A549 (cell line): ENCODE measurements around the gene NFATC3. TPM values are rescaled to one million over a fixed set of nuclear protein-coding genes. Genes with fewer than 3 reads are reported as not detected.

Source experiments
- ATAC-seq, 2 experiments: fragments of 200-7000 bp in 1 of 2; fragments of >200 bp in 1 of 2; cut with Nextera tagmentation in 1 of 2; cut with Tn5 transposase in 1 of 2; 3 replicates each; pipeline versions ENCODE4 v1.8.0 to v1.9.1; 2018 to 2020; ENCODE audit warnings: mild to moderate bottlenecking in 1 of 2, moderate library complexity in 1 of 2
- CTCF ChIA-PET: fragments of 300-600 bp; sonication (Branson Sonifier 250); formaldehyde crosslinking; extraction: SDS; loops from one replicate; lab custom pipeline; 2021; ENCODE audit warnings: antibody characterized with exemption, inconsistent platforms; lab: Yijun Ruan, JAX
- POLR2A ChIA-PET: fragments of 350-600 bp; formaldehyde crosslinking; extraction: SDS; loops from one replicate; lab custom pipeline; 2021; ENCODE audit warnings: antibody characterized with exemption, inconsistent platforms; lab: Yijun Ruan, JAX
- DNase-seq, 2 experiments: peaks; one replicate each; pipeline versions ENCODE4 v3.0.0 to v3.0.0-alpha.2; 2011 to 2016; ENCODE audit warnings: low read depth in 1 of 2, low spot score in 1 of 2
- FAIRE-seq: peaks from 2 replicates; lab custom pipeline; 2011; peaks lifted over from hg19 to GRCh38; lab: Jason Lieb, UNC
- H3K27ac ChIP-seq, 2 experiments: fragments of >200 bp; sonication (Bioruptor Twin); formaldehyde crosslinking; 3 replicates each; pipeline ENCODE4 v1.5.1; 2016 to 2017
- H3K4me1 ChIP-seq: fragments of >200 bp; sonication (Bioruptor Twin); formaldehyde crosslinking; 3 replicates; pipeline ENCODE4 v1.6.1; 2016
- H3K4me2 ChIP-seq: fragments of >200 bp; sonication (Bioruptor Twin); formaldehyde crosslinking; 3 replicates; pipeline ENCODE4 v1.6.1; 2016
- H3K4me3 ChIP-seq: fragments of >200 bp; sonication (Bioruptor Twin); formaldehyde crosslinking; 3 replicates; pipeline ENCODE4 v1.5.1; 2016
- H3K9me3 ChIP-seq: fragments of >200 bp; sonication (Bioruptor Twin); formaldehyde crosslinking; 3 replicates; pipeline ENCODE4 v1.6.1; 2016
- CBX2 ChIP-seq: fragments of 200-600 bp; sonication (generic); IDR thresholded peaks from 2 replicates; pipeline ENCODE4 v1.6.1; 2016; ENCODE audit warnings: low read depth, mild to moderate bottlenecking, borderline replicate concordance
- CHD4 ChIP-seq: fragments of 200-600 bp; sonication (generic); IDR thresholded peaks from 2 replicates; pipeline ENCODE4 v1.6.1; 2016; ENCODE audit warnings: antibody characterized with exemption, mild to moderate bottlenecking, borderline replicate concordance
- ESRRA ChIP-seq: fragments of 150-350 bp; IDR thresholded peaks from 2 replicates; pipeline ENCODE4 v1.6.1; 2014; ENCODE audit warnings: mild to moderate bottlenecking, low read length, borderline replicate concordance
- HDAC2 ChIP-seq: fragments of 200-600 bp; sonication (generic); IDR thresholded peaks from 2 replicates; pipeline ENCODE4 v1.6.1; 2016
- HEYL ChIP-seq: fragments of 250-450 bp; sonication (Bioruptor Pico); IDR thresholded peaks from 2 replicates; pipeline ENCODE4 v1.8.0; 2021; ENCODE audit warnings: mild to moderate bottlenecking, moderate library complexity
- HOXA7 ChIP-seq: fragments of 250-450 bp; sonication (Bioruptor Pico); IDR thresholded peaks from 2 replicates; pipeline ENCODE4 v1.5.0; 2020; ENCODE audit warnings: mild to moderate bottlenecking, moderate library complexity
- HOXB13 ChIP-seq: fragments of 250-450 bp; sonication (Bioruptor Pico); IDR thresholded peaks from 2 replicates; pipeline ENCODE4 v1.5.0; 2020; ENCODE audit warnings: low read depth, mild to moderate bottlenecking, moderate library complexity
- HOXB5 ChIP-seq: fragments of 250-450 bp; sonication (Bioruptor Pico); IDR thresholded peaks from 2 replicates; pipeline ENCODE4 v1.5.0; 2020; ENCODE audit warnings: mild to moderate bottlenecking, moderate library complexity
- JUN ChIP-seq, 2 experiments: fragments of >200 bp; sonication (Bioruptor Twin); formaldehyde crosslinking; IDR thresholded peaks; 2 replicates in 1 of 2; 3 replicates in 1 of 2; pipeline ENCODE4 v1.6.1; 2016 to 2017
- KDM5A ChIP-seq: fragments of 200-600 bp; sonication (generic); IDR thresholded peaks from 2 replicates; pipeline ENCODE4 v1.6.1; 2016; ENCODE audit warnings: antibody characterized with exemption, mild to moderate bottlenecking
- MAZ ChIP-seq: fragments of 150-350 bp; IDR thresholded peaks from 2 replicates; pipeline ENCODE4 v1.6.1; 2014; ENCODE audit warnings: antibody characterized with exemption, low read depth, low read length, borderline replicate concordance
- NPAS2 ChIP-seq: fragments of 250-450 bp; sonication (Bioruptor Pico); IDR thresholded peaks from 2 replicates; pipeline ENCODE4 v1.8.0; 2022; ENCODE audit warnings: mild to moderate bottlenecking, moderate library complexity, borderline replicate concordance
- PHF8 ChIP-seq: fragments of 200-600 bp; sonication (generic); IDR thresholded peaks from 2 replicates; pipeline ENCODE4 v1.6.1; 2016; ENCODE audit warnings: low read depth, mild to moderate bottlenecking, antibody characterized with exemption, moderate library complexity, borderline replicate concordance
- RARB ChIP-seq: fragments of 250-450 bp; sonication (Bioruptor Pico); IDR thresholded peaks from 2 replicates; pipeline ENCODE4 v1.8.0; 2021; ENCODE audit warnings: mild to moderate bottlenecking, moderate library complexity
- SMC3 ChIP-seq: fragments of >200 bp; sonication (Bioruptor Twin); formaldehyde crosslinking; IDR thresholded peaks from 3 replicates; pipeline ENCODE4 v1.6.1; 2018; ENCODE audit warnings: inconsistent platforms
- SREBF2 ChIP-seq: fragments of 450-650 bp; IDR thresholded peaks from 2 replicates; pipeline ENCODE4 v1.6.1; 2014; ENCODE audit warnings: mild to moderate bottlenecking, moderate library complexity
- TFCP2L1 ChIP-seq: fragments of 250-450 bp; sonication (Bioruptor Pico); IDR thresholded peaks from 2 replicates; pipeline ENCODE4 v1.5.0; 2021; ENCODE audit warnings: mild to moderate bottlenecking
- ZFP36 ChIP-seq: fragments of 450-650 bp; IDR thresholded peaks from 2 replicates; pipeline ENCODE4 v1.6.1; 2014; ENCODE audit warnings: borderline replicate concordance; ENCODE audit not compliant: partially characterized antibody
- ZNF302 ChIP-seq: fragments of 250-450 bp; sonication (Bioruptor Pico); IDR thresholded peaks from 2 replicates; pipeline ENCODE4 v1.9.0; 2021; ENCODE audit warnings: inconsistent platforms, mild to moderate bottlenecking, moderate library complexity
- ZSCAN20 ChIP-seq: fragments of 250-450 bp; sonication (Bioruptor Pico); IDR thresholded peaks from 2 replicates; pipeline ENCODE4 v1.8.0; 2022; ENCODE audit warnings: mild to moderate bottlenecking, moderate library complexity
- WGBS: methylation state at CpG from one replicate; pipeline ENCODE4 v1.1.6; 2017; ENCODE audit errors: missing lambda C conversion rate; 5-methylcytosine and 5-hydroxymethylcytosine counted together
- polyA plus RNA-seq, 4 experiments: library from polyadenylated mRNA; depleted of rRNA in 3 of 4; stranded (reverse); fragments of >200 nt; fragmentation: RNase III in 1 of 4; extraction: RNeasy Plus Mini Kit Qiagen cat#74134 plus additional on column Dnase treatment in 1 of 4; gene quantifications; 2 replicates in 3 of 4; 3 replicates in 1 of 4; pipeline ENCODE4 v1.2.3, GENCODE V29; 2011 to 2017
- TF ChIP-seq, protein P1 (sequence below): fragments of 150-350 bp; IDR thresholded peaks from 2 replicates; pipeline ENCODE4 v1.6.1; 2014; ENCODE audit warnings: low read depth, mild to moderate bottlenecking, low read length
- TF ChIP-seq, protein P2 (sequence below): fragments of 450-650 bp; IDR thresholded peaks from 2 replicates; pipeline ENCODE4 v1.6.1; 2014; ENCODE audit warnings: antibody characterized with exemption
- TF ChIP-seq, protein P3 (sequence below): fragments of >200 bp; sonication (Bioruptor Twin); formaldehyde crosslinking; IDR thresholded peaks from 3 replicates; pipeline ENCODE4 v1.6.1; 2016
- TF ChIP-seq, protein P4 (sequence below): IDR thresholded peaks from 2 replicates; pipeline ENCODE4 v1.6.1; 2012
- TF ChIP-seq, protein P5 (sequence below): IDR thresholded peaks from 2 replicates; pipeline ENCODE4 v1.6.1; 2012
- TF ChIP-seq, protein P6 (sequence below): IDR thresholded peaks from 2 replicates; pipeline ENCODE4 v1.6.1; 2012; ENCODE audit warnings: low read depth, borderline replicate concordance
- TF ChIP-seq, protein P7 (sequence below): fragments of 250-450 bp; sonication (Bioruptor Pico); IDR thresholded peaks from 2 replicates; pipeline ENCODE4 v1.5.0; 2020; ENCODE audit warnings: low read depth, mild to moderate bottlenecking, moderate library complexity
- TF ChIP-seq, protein P8 (sequence below): fragments of >200 bp; sonication (Bioruptor Twin); formaldehyde crosslinking; IDR thresholded peaks from 2 replicates; pipeline ENCODE4 v1.6.1; 2016

NFATC3 gene
- polyA plus RNA-seq, 2 of the 4 experiments (the other 2 are of a cell fraction) = 13.3 to 23.9 TPM

DNA sequence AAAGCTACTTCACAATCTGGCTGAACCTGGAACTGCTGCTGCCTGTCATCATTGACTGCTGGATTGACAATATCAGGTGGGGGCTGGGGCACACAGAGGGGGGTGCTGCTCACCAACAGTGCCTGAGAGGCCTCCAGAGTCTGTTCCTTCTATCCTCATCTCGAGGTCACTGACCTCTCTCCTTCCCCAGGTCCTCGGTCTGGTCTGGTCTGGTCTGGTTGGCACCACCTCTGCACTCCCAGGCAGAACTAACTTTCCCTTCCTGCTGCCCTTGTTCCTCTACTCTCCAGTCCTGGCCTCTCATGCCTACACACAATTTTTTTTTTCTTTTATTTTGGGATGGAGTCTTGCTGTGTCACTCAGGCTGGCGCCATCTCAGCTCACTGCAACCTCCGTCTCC, 164.2 kb downstream of the NFATC3 start:
- peaks cover 10% of the 10 kb centered on the region; the same call in 2 of the 3 replicates for H3K4me1 ChIP-seq
- ATAC-seq = no peak
- H3K4me2 ChIP-seq = no peak overlapping the region
- POLR2A ChIA-PET = interaction anchor here (0.9 kb wide), 1 partner anchor 12 kb away, joined by 3 read pairs; no protein-coding TSS in a partner anchor
- H3K27ac ChIP-seq = no peak overlapping the region
- CTCF ChIA-PET = interaction anchor here (1.6 to 9.0 kb wide), 3 partner anchors 12 to 124 kb away, joined by 5 to 124 read pairs (median 24); partner anchors contain the start of gene SLC7A6
- DNase-seq = no peak
- 84% methylated on average over 4 of the region's 4 CpGs for WGBS
- TF ChIP-seq NPAS2 (no peak), CBX2 (no peak), SREBF2 (no peak), ESRRA (no peak), HOXB5 (no peak), ZFP36 (no peak), ZSCAN20 (CRISPR knock-in tag) (no peak), ZNF302 (CRISPR knock-in tag) (no peak), SMC3 (no peak), KDM5A (no peak), TFCP2L1 (CRISPR knock-in tag) (no peak)
- TF ChIP-seq, protein P1, sequence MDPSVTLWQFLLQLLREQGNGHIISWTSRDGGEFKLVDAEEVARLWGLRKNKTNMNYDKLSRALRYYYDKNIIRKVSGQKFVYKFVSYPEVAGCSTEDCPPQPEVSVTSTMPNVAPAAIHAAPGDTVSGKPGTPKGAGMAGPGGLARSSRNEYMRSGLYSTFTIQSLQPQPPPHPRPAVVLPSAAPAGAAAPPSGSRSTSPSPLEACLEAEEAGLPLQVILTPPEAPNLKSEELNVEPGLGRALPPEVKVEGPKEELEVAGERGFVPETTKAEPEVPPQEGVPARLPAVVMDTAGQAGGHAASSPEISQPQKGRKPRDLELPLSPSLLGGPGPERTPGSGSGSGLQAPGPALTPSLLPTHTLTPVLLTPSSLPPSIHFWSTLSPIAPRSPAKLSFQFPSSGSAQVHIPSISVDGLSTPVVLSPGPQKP = no peak
- TF ChIP-seq, protein P2, sequence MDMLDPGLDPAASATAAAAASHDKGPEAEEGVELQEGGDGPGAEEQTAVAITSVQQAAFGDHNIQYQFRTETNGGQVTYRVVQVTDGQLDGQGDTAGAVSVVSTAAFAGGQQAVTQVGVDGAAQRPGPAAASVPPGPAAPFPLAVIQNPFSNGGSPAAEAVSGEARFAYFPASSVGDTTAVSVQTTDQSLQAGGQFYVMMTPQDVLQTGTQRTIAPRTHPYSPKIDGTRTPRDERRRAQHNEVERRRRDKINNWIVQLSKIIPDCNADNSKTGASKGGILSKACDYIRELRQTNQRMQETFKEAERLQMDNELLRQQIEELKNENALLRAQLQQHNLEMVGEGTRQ = no peak
- TF ChIP-seq, protein P3, sequence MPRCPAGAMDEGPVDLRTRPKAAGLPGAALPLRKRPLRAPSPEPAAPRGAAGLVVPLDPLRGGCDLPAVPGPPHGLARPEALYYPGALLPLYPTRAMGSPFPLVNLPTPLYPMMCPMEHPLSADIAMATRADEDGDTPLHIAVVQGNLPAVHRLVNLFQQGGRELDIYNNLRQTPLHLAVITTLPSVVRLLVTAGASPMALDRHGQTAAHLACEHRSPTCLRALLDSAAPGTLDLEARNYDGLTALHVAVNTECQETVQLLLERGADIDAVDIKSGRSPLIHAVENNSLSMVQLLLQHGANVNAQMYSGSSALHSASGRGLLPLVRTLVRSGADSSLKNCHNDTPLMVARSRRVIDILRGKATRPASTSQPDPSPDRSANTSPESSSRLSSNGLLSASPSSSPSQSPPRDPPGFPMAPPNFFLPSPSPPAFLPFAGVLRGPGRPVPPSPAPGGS = no peak
- TF ChIP-seq, protein P4, sequence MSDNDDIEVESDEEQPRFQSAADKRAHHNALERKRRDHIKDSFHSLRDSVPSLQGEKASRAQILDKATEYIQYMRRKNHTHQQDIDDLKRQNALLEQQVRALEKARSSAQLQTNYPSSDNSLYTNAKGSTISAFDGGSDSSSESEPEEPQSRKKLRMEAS = no peak
- H3K4me3 ChIP-seq = no peak overlapping the region
- no peak for FAIRE-seq
- H3K9me3 ChIP-seq = no peaks in the 10 kb centered on the region

DNA sequence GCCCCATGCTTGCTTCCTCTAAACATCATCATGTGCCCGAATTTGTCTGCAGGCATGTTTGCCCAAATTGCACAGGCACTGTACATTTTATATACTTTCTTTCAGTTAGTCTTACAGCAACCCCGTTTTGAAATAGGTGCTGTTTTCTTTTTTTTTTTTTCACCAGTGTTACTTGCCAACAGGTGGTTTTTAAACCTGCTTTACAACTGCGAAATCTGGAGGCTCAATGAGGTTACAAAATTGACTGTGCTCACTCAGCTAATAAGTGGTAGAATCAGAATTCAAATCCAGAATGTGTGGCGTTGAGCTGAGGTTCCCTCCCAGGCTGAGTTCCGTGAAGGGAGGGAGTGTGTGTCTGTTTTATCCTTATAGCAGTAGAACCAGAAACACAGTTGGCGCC, 165.8 kb downstream of the NFATC3 start:
- ATAC-seq = no peak

More for the DNA sequence above, 165.8 kb downstream of the NFATC3 start:
- 83% methylated on average over 6 of the region's 6 CpGs for WGBS
- FAIRE-seq (no peak), DNase-seq (no peak)
- peaks cover 3% of the 10 kb centered on the region; the same call in 1 of the 3 replicates for H3K4me1 ChIP-seq
- H3K4me2 ChIP-seq = no peak overlapping the region
- ChIA-PET CTCF (interaction anchor here (0.9 to 9.0 kb wide), 4 partner anchors 11 to 78 kb away, joined by 3 to 124 read pairs (median 14); partner anchors contain the start of genes PRMT7, SLC7A6 and SLC7A6OS), POLR2A (interaction anchor here (1.4 kb wide), 1 partner anchor 14 kb away, joined by 3 read pairs; no protein-coding TSS in a partner anchor)
- H3K27ac ChIP-seq = no peak overlapping the region
- TF ChIP-seq NPAS2 (no peak), JUN (IDR thresholded peaks at IDR 0.05) (no peak), SMC3 (no peak), SREBF2 (no peak), MAZ (no peak), ZNF302 (CRISPR knock-in tag) (no peak), HDAC2 (no peak), PHF8 (no peak), HEYL (CRISPR knock-in tag) (no peak), ESRRA (no peak), CHD4 (no peak), HOXB13 (CRISPR knock-in tag) (no peak), RARB (CRISPR knock-in tag) (no peak), HOXA7 (CRISPR knock-in tag) (no peak)
- TF ChIP-seq, protein P2 = no peak
- TF ChIP-seq, protein P5, sequence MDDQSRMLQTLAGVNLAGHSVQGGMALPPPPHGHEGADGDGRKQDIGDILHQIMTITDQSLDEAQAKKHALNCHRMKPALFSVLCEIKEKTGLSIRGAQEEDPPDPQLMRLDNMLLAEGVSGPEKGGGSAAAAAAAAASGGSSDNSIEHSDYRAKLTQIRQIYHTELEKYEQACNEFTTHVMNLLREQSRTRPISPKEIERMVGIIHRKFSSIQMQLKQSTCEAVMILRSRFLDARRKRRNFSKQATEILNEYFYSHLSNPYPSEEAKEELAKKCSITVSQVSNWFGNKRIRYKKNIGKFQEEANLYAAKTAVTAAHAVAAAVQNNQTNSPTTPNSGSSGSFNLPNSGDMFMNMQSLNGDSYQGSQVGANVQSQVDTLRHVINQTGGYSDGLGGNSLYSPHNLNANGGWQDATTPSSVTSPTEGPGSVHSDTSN = no peak
- TF ChIP-seq, protein P6, sequence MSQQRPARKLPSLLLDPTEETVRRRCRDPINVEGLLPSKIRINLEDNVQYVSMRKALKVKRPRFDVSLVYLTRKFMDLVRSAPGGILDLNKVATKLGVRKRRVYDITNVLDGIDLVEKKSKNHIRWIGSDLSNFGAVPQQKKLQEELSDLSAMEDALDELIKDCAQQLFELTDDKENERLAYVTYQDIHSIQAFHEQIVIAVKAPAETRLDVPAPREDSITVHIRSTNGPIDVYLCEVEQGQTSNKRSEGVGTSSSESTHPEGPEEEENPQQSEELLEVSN = no peak
- TF ChIP-seq, protein P7, sequence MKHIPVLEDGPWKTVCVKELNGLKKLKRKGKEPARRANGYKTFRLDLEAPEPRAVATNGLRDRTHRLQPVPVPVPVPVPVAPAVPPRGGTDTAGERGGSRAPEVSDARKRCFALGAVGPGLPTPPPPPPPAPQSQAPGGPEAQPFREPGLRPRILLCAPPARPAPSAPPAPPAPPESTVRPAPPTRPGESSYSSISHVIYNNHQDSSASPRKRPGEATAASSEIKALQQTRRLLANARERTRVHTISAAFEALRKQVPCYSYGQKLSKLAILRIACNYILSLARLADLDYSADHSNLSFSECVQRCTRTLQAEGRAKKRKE (CRISPR knock-in tag) = no peak
- TF ChIP-seq, protein P8, sequence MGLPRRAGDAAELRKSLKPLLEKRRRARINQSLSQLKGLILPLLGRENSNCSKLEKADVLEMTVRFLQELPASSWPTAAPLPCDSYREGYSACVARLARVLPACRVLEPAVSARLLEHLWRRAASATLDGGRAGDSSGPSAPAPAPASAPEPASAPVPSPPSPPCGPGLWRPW = no peak
- H3K9me3 ChIP-seq = no peaks in the 10 kb centered on the region
- no peak overlapping the region for H3K4me3 ChIP-seq
